Activated naive CD4-positive, alpha-beta T cell treated with anti-CD3 and anti-CD28 coated beads for 36 hours (primary cell): ENCODE measurements around the gene EXOC6. TPM values are rescaled to one million over a fixed set of nuclear protein-coding genes. Genes with fewer than 3 reads are reported as not detected.
"Not testable (repeated sequence)": the region's sequence is repeated elsewhere in the genome, so short reads cannot be mapped to it uniquely, and the experiment has no call there.

Source experiments
- CTCF ChIA-PET: fragments of 350-600 bp; sonication (Branson Sonifier 250); formaldehyde crosslinking; loops from one replicate; lab custom pipeline; 2021; ENCODE audit warnings: antibody characterized with exemption; lab: Charles Lee
- DNase-seq: peaks from one replicate; pipeline ENCODE4 v3.0.0-alpha.2; 2020
- H3K27ac Mint-ChIP-seq: one replicate; pipeline ENCODE4 v1.8.0; 2021; ENCODE audit warnings: mild to moderate bottlenecking, mixed read lengths
- H3K27me3 Mint-ChIP-seq: one replicate; pipeline ENCODE4 v1.8.0; 2021; ENCODE audit warnings: low read depth, mixed read lengths
- H3K36me3 Mint-ChIP-seq: one replicate; pipeline ENCODE4 v1.8.0; 2021; ENCODE audit warnings: low read depth, mixed read lengths
- H3K4me1 Mint-ChIP-seq: one replicate; pipeline ENCODE4 v1.8.0; 2021; ENCODE audit warnings: low read depth, mixed read lengths
- H3K4me3 Mint-ChIP-seq: one replicate; pipeline ENCODE4 v1.8.0; 2021; ENCODE audit warnings: mild to moderate bottlenecking, moderate library complexity, mixed read lengths
- H3K9me3 Mint-ChIP-seq: one replicate; pipeline ENCODE4 v1.8.0; 2021; ENCODE audit warnings: mixed read lengths
- intact Hi-C: fragments of 100-400 bp; cut with micrococcal nuclease; formaldehyde crosslinking; loops from one replicate; pipeline ENCODE4 v1.15.1; 2023
- total RNA-seq, 2 experiments: library from RNA; stranded (reverse); gene quantifications; one replicate each; pipeline ENCODE4 v1.2.3, GENCODE V29; 2021

Gene EXOC6
- total RNA-seq, 2 experiments from 2014 or later, result 7.6 to 9.3 TPM

DNA sequence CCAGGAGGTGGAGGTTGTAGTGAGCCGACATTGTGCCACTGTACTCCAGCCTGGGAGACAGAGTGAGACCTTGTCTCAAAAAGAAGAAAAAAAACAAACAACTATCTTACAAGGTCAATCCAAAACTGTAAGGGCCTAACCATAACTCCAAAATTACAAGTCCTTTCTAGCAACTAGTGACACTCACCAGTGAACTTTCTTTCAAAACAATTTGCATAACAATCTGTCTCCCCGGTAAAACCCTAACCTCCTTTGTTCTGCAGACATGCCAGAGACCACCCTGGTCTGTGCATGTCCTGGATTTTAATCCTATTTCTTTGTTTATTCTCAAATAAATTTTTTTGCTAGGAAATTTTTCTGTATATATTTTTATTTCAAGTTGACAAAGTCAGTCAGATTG is 68.1 kb downstream of the EXOC6 start:
- intact Hi-C loops, result no loop called here
- Mint-ChIP-seq H3K9me3 (peaks cover 9% of the 10 kb centered on the region), H3K36me3 (peaks cover 12% of the 10 kb centered on the region), H3K27ac (no peak overlapping the region), H3K4me3 (no peak overlapping the region), H3K4me1 (no peaks in the 10 kb centered on the region), H3K27me3 (no peaks in the 10 kb centered on the region)
- CTCF ChIA-PET, result interaction anchor here (0.6 to 1.6 kb wide), 5 partner anchors 30 to 233 kb away, joined by 3 to 6 read pairs (median 3); no protein-coding TSS in a partner anchor
- no peak for DNase-seq

DNA sequence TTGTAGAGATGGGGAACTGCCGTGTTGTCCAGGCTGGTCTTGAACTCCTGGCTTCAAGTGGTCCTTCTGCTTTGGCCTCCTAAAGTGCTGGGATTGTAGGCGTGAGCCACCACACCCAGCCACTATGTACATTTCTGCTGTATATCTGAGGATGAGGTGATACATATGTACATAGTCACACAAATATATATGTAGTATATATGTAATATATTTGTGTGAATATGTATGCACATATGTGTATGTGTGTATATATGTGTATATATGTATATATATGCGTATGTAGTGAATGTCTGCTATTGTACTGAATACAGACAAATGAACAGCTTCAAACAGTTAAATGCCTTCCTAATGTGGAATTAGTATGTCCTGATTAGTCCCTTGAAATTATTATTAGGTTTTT is 70.3 kb downstream of the EXOC6 start:
- CTCF ChIA-PET, result no interaction called here
- H3K4me1 Mint-ChIP-seq, result peaks cover 4% of the 10 kb centered on the region
- DNase-seq, result no peak
- H3K36me3 Mint-ChIP-seq, result peaks cover 15% of the 10 kb centered on the region
- no peak overlapping the region for H3K4me3 Mint-ChIP-seq
- H3K27me3 Mint-ChIP-seq, result no peaks in the 10 kb centered on the region
- no peak overlapping the region for H3K27ac Mint-ChIP-seq
- H3K9me3 Mint-ChIP-seq, result peaks cover 9% of the 10 kb centered on the region
- intact Hi-C loops, result no loop called here

DNA sequence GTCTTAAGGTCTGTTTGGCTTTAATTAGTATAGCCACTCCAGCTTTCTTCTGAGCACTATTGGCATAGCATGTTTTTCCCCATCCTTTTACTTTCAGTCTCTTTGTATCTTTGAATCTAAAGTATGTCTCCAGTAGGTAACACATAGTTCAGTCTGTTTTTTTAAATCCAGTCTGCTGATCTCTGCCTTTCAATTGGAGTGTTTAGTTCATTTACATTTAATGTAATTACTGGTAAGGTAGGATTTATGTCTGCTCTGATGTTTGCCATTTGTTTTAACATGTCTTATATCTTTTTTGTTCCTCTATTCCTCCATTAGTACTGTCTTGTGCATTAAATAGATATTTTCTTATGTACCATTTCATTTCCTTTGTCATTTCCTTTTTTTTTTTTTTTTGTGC is 72.5 kb downstream of the EXOC6 start:
- Mint-ChIP-seq H3K36me3 (peaks cover 14% of the 10 kb centered on the region), H3K4me3 (no peak overlapping the region), H3K4me1 (peaks cover 4% of the 10 kb centered on the region), H3K27me3 (no peaks in the 10 kb centered on the region), H3K9me3 (peaks cover 9% of the 10 kb centered on the region), H3K27ac (no peak overlapping the region)
- intact Hi-C loops, result no loop called here
- CTCF ChIA-PET, result no interaction called here
- DNase-seq, result no peak

DNA sequence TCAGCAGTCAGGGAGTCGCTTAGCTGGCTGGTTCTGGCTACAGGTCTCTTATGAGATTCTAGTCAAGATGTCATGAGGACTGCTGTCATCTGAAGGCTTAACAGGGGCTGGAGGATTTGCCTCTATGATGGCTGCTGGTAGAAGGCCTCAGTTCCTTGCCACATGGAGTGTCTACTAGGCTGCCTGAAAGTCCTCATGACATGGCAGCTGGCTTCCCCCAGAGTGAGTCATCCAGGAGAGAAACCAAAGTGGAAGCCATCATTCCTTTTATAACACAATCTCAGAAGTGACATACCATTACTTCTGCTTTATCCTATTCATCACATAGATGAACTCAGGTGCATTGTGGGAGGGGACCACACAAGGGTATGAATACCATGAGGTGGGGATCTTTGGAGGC is 75.1 kb downstream of the EXOC6 start:
- H3K36me3 Mint-ChIP-seq, result peaks cover 15% of the 10 kb centered on the region
- H3K9me3 Mint-ChIP-seq, result peaks cover 9% of the 10 kb centered on the region
- H3K27me3 Mint-ChIP-seq, result no peaks in the 10 kb centered on the region
- CTCF ChIA-PET, result interaction anchor here (0.8 to 1.0 kb wide), 2 partner anchors 10 to 437 kb away, joined by 3 to 4 read pairs; no protein-coding TSS in a partner anchor
- H3K27ac Mint-ChIP-seq, result no peak overlapping the region
- intact Hi-C loops, result no loop called here
- H3K4me3 Mint-ChIP-seq, result no peak overlapping the region
- peaks cover 4% of the 10 kb centered on the region for H3K4me1 Mint-ChIP-seq
- DNase-seq, result peak; percentile 26

DNA sequence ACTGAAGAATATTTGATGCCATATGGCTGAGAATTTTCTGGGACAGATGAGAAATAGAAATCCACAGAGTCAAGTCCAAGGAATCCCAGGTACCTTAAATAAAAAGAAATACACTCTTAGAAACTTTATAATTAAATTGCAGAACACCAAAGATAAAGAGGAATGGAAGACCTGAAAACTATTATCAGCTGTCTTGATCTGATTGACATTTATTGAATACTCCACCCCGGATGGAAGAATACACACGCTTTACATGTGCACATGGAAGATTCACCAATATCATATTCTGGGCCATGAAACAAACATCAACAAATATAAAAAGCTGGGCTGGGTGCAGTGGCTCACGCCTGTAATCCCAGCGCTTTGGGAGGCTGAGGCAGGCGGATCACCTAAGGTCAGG is 81.6 kb downstream of the EXOC6 start:
- intact Hi-C loops, result no loop called here
- no peak overlapping the region for H3K27ac Mint-ChIP-seq
- H3K9me3 Mint-ChIP-seq, result no peaks in the 10 kb centered on the region

GRCh38 chr10:92931597-92931996 is 83.3 kb downstream of the EXOC6 start:
- no peak overlapping the region for H3K4me3 Mint-ChIP-seq
- no peak for DNase-seq
- no peaks in the 10 kb centered on the region for H3K9me3 Mint-ChIP-seq
- CTCF ChIA-PET, result no interaction called here
- no peaks in the 10 kb centered on the region for H3K27me3 Mint-ChIP-seq
- intact Hi-C loops, result no loop called here
- no peak overlapping the region for H3K27ac Mint-ChIP-seq
- peaks cover 8% of the 10 kb centered on the region for H3K36me3 Mint-ChIP-seq
- no peaks in the 10 kb centered on the region for H3K4me1 Mint-ChIP-seq

More for the DNA sequence above, 81.6 kb downstream of the EXOC6 start:
- no peak for DNase-seq
- no peaks in the 10 kb centered on the region for H3K27me3 Mint-ChIP-seq
- H3K4me1 Mint-ChIP-seq, result no peaks in the 10 kb centered on the region
- CTCF ChIA-PET, result interaction anchor here (1.0 kb wide), 1 partner anchor 213 kb away, joined by 3 read pairs; no protein-coding TSS in a partner anchor
- peaks cover 8% of the 10 kb centered on the region for H3K36me3 Mint-ChIP-seq
- H3K4me3 Mint-ChIP-seq, result no peak overlapping the region

GRCh38 chr10:92937876-92938275 is 89.6 kb downstream of the EXOC6 start:
- no peaks in the 10 kb centered on the region for H3K9me3 Mint-ChIP-seq
- no peaks in the 10 kb centered on the region for H3K4me1 Mint-ChIP-seq
- no peak overlapping the region for H3K4me3 Mint-ChIP-seq
- intact Hi-C loops, result no loop called here
- DNase-seq, result no peak
- H3K27me3 Mint-ChIP-seq, result no peaks in the 10 kb centered on the region
- CTCF ChIA-PET, result interaction anchor here (0.9 to 2.3 kb wide), 2 partner anchors 24 to 54 kb away, joined by 3 to 8 read pairs; no protein-coding TSS in a partner anchor
- H3K36me3 Mint-ChIP-seq, result peaks cover 3% of the 10 kb centered on the region
- no peak overlapping the region for H3K27ac Mint-ChIP-seq

- H3K36me3 Mint-ChIP-seq, result peaks cover 6% of the 10 kb centered on the region
- CTCF ChIA-PET, result interaction anchor here (0.7 to 2.3 kb wide), 3 partner anchors 25 to 55 kb away, joined by 3 to 8 read pairs (median 3); no protein-coding TSS in a partner anchor
- no peaks in the 10 kb centered on the region for H3K27me3 Mint-ChIP-seq
- no peak overlapping the region for H3K4me3 Mint-ChIP-seq
- intact Hi-C loops, result no loop called here
- no peak overlapping the region for H3K27ac Mint-ChIP-seq
- H3K4me1 Mint-ChIP-seq, result no peaks in the 10 kb centered on the region
- H3K9me3 Mint-ChIP-seq, result no peaks in the 10 kb centered on the region
- no peak for DNase-seq
Measured at GRCh38 chr10:92938841-92939240, 90.5 kb downstream of the EXOC6 start.

DNA sequence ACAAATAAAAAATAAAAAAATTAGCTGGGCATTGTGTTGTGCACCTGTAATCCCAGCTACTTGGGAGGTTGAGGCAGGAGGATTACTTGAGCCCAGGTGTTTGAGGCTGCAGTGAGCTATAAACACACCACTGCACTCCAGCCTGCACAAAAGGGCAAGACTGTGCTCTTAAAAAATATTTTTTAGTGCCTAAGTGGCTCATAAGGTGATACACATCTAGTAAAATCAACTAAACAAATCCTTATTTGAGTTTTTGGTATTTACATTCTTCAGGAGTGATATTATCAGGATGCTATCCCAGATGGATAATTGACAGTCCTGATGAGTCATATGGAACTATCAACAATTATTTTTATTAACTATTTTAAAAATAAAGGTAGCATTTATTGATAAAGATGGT is 93.9 kb downstream of the EXOC6 start:
- no peak overlapping the region for H3K4me3 Mint-ChIP-seq
- no peaks in the 10 kb centered on the region for H3K27me3 Mint-ChIP-seq
- peaks cover 19% of the 10 kb centered on the region for H3K36me3 Mint-ChIP-seq
- H3K27ac Mint-ChIP-seq, result no peak overlapping the region
- intact Hi-C loops, result no loop called here
- CTCF ChIA-PET, result interaction anchor here (0.6 kb wide), 1 partner anchor 191 kb away, joined by 3 read pairs; no protein-coding TSS in a partner anchor
- H3K9me3 Mint-ChIP-seq, result no peaks in the 10 kb centered on the region
- no peaks in the 10 kb centered on the region for H3K4me1 Mint-ChIP-seq
- no peak for DNase-seq

- H3K27ac Mint-ChIP-seq, result no peak overlapping the region
- no peaks in the 10 kb centered on the region for H3K9me3 Mint-ChIP-seq
- no peak for DNase-seq
- no peak overlapping the region for H3K4me3 Mint-ChIP-seq
- CTCF ChIA-PET, result interaction anchor here (0.6 kb wide), 1 partner anchor 30 kb away, joined by 3 read pairs; no protein-coding TSS in a partner anchor
- intact Hi-C loops, result no loop called here
- no peaks in the 10 kb centered on the region for H3K27me3 Mint-ChIP-seq
- no peaks in the 10 kb centered on the region for H3K4me1 Mint-ChIP-seq
- peaks cover 33% of the 10 kb centered on the region for H3K36me3 Mint-ChIP-seq
Measured at GRCh38 chr10:92946491-92946890, 98.2 kb downstream of the EXOC6 start.

GRCh38 chr10:92952573-92952972 is 104.3 kb downstream of the EXOC6 start:
- H3K4me3 Mint-ChIP-seq, H3K27ac Mint-ChIP-seq, H3K27me3 Mint-ChIP-seq, CTCF ChIA-PET, DNase-seq, intact Hi-C loops, H3K4me1 Mint-ChIP-seq, H3K9me3 Mint-ChIP-seq: not testable (repeated sequence)
- H3K36me3 Mint-ChIP-seq, result peaks cover 21% of the 10 kb centered on the region

DNA sequence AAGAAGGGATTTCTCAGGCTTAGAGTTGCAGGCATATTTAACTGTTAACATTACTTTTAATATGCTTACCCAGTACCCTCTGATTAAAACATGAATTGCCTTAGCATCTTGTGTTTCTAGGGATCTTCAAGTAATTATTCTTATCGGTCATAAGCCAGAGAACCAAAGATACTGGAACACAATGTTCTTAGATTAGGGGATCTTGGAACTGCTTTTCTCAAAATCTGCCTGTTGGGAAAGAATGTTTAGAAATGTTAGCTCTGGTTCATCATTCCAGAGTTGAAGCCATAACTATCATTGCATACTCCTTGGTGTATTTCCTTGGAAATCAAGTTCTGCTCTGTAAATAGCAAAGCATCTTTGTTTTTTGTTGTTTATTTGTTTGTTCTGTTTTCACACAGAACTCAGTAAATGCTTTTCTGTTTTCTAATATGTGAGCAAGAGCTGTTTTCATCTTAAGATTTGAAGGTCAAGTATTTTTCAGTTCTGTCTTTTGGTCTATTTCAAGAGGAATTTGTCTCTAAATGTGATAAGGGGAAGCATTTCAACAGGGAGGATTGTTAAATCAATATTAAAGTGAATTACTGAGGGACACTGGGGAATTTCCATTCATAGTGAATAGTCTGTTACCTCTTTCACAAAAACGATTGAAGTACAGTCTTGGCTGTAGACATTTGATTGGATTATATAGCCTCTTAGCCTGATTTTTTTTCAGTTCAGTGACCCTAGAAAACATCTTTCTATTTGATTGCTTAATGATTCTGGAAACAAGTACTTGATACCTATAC is 109.1 kb downstream of the EXOC6 start:
- Mint-ChIP-seq H3K4me3 (no peak overlapping the region), H3K9me3 (no peaks in the 10 kb centered on the region), H3K27me3 (no peaks in the 10 kb centered on the region), H3K4me1 (no peaks in the 10 kb centered on the region), H3K36me3 (peaks cover 11% of the 10 kb centered on the region), H3K27ac (no peak overlapping the region)
- CTCF ChIA-PET, result interaction anchor here (0.6 kb wide), 1 partner anchor 8 kb away, joined by 3 read pairs; no protein-coding TSS in a partner anchor
- DNase-seq, result no peak
- intact Hi-C loops, result no loop called here
